Stimulated activated CD4-positive, alpha-beta T cell treated with anti-CD3 and anti-CD28 coated beads, Interleukin-12 subunit alpha, Interleukin-12 subunit beta, amount 100 ng/mL, for 24 hours (primary cell): Measurements from ENCODE around the gene HS3ST5.

Experiments
- DNase-seq, 2 experiments: peaks; one replicate each; pipeline ENCODE4 v3.0.0-alpha.2; 2020; ENCODE audit warnings: low read depth in 2 of 2

The HS3ST5 gene

DNA sequence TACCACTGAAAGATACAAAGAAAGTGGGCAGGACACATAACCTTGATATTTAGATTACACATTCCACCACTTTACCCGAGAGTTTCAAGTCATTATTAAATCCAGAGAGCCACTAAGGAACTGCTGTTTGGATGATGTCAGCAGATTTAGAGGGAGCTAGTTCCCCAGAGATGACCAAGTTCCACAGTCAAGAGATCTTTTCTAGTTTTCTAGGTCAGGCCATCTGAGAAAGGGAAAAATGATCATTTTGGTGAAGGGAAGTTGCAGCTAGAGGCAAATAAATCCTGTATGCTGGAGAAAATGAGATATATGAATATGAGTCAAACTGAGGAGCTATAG is 147.8 kb downstream of the HS3ST5 start:
- DNase-seq, result no peak

DNA sequence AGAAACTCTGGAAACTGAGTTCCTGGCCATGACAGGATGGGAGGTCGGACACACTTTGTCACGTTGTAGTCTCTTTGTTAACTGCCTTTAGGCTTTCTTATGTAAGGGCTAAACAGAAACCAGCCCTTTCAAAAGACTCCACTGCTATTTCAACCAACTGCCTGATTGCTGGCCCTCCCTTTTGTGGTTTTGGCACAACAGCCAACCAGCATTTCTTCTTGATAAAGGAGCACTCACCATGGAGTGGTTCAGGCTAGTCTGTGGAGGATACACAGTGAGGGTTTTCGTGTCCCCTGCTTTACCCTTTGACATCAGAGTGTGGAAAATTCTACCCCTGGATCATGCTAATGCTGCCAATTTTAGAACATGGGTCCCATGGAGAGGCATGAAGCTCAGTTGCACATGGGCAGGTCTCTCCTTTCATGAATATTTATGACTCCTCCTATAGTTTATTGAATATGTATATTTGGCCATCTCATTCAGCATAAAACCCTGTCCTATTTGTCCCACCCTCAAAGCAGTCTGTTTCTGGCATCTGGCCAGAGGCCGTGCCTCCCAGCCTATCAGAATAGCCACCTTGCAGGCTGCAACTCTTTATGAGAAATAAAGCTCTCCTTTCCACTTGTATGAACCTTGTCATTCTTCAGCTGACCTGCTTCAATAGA is 148.3 kb downstream of the HS3ST5 start:
- DNase-seq, result no peak

DNA sequence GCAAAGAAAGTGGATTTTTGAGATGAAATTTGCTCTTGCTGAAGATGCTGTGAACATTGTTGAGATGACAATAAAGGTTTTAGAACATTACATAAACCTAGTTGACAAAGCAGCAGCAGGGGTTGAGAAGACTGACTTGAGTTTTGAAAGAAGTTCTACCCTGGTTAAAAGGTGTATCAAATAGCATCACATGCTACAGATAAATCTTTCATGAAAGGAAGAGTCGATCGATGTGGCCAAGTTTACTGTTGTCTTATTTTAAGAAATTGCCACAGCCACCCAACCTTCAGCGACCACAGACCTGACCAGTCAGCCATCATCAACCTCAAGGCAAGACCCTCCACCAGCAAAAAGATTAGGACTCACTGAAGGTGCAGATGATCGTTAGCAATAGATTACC is 155.3 kb downstream of the HS3ST5 start:
- no peak for DNase-seq

DNA sequence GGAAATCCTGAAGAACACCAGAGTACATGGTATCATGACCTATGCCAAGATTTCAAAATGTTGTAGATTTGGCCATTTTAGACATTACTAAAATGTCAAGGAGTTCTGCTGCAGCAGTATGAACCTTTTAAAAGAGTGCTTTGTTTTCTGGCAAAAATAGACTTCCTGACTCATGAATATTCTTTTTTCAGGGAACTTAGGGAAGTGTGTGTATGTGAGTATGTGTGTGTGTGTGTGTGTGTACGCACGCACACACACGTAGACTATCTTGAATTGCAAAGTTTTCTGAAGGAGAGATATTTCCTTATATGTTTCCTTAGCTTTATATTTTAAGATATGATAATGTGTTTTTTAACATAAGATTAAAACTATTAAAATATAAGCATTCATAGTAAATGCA is 161.2 kb downstream of the HS3ST5 start:
- DNase-seq, result no peak

DNA sequence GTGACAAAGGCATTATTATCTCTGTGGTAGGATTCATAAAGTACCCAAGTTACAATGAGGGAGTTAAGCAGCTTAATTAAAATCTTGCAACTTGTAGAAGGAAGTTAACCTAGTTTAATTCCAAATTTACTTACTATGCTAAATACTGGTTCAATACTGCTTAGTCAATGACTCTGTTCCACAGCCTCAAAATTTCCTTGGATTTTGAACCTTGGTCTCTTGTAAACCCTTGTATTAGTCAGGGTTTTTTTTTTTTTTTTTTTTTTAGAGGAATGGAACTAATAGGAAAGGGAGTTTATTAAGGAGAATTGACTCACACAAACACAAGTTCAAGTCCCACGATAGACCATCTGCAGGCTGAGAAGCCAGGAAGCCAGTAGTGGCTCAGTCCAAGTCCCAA is 163.4 kb downstream of the HS3ST5 start:
- no peak for DNase-seq

DNA sequence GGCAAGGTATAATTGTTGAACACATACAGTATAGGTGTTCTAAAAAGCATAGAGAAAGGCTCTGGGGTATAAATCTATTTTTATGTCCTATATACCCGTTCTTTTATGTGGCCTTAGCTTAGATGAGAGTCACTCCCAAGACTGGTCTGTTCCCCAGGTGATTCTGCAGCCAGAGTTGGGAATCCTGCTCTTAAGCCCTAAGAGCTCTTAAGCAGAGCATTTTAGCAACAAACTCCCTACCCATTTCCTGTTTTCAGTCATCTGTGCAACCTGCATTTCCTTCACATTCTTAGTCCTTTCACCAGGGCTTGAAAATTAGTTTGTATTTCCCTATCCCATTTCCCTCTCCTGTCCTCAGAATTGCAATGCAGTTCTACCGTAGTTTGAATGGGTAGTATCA is 166.1 kb downstream of the HS3ST5 start:
- no peak for DNase-seq

DNA sequence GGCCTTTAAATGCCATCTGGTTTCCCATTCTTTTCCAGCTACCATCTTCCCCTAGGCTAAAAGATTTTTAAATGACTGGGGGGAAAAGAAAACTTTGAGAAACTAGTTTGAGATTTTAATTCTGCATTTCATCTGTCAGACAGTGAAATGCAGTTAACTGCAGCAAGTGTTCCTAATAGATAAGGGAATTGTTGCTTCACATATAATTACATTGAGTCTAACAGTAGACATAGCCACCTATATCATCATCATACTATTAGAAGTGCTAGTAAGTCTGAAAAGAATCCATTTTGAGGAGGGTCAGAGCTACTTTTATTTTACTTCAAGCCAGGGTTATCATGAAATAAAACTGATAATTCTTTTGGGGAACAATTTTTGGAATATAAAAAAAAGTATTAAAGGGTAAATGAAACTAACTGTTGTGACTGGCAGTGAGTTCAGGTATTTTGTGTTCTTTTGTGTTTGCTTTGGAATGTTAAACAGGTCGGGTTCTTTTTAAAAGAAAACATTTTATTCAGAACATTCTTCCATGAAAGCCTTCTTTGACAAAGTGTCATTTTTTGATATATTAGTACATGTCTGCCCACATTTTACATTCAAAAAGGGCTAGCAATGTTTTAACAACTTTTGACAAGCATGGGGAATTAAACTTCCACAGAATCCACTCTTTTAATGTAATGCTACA is 170.1 kb downstream of the HS3ST5 start:
- no peak for DNase-seq

DNA sequence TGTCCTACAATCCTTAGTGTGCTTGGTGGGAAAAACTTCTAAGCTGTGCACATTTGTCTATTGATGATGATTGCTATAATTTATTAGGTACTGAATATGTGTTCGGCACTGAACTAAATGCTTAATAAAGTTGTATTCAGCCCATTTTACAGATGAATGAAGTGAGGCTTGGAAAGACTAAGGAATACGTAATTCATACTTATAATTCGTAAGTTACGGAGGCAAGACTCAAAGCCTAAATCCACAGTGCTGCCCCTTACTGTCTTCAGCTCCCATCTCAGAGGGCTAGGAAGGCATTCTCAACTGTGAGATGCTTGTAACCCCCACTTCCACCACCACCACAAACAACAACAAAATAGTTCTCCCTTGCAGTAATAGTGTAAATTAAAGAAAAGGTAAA is 171.3 kb downstream of the HS3ST5 start:
- no peak for DNase-seq

DNA sequence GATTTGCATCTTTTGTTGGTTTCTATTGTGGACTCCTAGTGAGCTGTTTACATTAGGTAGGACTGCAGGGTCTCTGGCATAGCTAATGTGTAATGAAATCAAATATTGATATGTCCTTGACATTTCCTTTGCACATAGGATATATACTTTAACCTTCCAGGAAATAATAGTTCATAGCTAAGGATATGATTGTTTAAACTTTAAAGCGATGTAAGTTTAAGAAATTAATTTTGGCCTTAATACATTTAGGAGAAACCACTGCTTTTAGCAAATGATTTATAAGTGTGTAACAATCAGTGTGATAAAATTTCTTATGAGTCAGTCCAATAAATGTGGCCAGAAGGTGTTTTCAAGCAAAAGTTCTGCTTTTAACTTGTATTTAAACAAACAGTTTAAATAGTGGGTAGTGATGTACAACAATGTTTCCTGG is 171.8 kb downstream of the HS3ST5 start:
- no peak for DNase-seq

DNA sequence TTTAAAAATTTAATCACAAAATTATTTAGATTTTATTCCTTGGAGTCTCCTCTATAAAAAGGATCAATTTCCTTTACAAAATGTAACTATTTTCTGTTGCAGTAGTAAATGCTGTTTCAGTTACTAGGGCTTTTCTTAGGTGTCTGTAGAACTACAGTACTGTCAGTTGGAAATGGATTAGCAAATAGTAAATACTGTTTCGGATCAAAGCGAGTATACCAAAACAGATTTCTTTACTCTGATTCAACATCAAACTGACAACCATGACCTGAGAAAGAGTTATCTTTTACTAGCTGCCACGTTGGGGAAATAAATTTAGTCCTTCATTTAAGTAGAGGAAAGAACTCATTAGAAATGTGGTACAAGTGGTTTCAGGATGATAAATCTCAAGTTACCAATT is 172.5 kb downstream of the HS3ST5 start:
- no peak for DNase-seq

DNA sequence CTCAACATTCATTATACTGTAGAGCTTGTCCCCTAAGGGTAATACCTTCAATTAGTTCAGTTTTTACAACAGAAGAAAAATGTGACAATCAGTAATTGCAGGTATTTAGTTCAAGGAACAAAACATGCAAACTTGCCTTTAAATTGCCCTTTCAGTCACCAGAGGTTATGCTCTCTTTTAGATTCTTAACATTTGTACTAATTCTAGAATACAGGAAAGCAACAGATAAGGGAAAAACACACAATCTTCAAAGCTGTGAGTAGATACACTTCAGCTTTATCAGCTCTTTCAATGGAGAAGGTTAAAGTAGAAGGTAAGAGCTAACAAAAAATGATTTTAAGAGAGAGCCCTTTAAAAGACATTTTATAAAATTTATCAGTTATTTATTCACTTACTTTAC is 173.1 kb downstream of the HS3ST5 start:
- no peak for DNase-seq

DNA sequence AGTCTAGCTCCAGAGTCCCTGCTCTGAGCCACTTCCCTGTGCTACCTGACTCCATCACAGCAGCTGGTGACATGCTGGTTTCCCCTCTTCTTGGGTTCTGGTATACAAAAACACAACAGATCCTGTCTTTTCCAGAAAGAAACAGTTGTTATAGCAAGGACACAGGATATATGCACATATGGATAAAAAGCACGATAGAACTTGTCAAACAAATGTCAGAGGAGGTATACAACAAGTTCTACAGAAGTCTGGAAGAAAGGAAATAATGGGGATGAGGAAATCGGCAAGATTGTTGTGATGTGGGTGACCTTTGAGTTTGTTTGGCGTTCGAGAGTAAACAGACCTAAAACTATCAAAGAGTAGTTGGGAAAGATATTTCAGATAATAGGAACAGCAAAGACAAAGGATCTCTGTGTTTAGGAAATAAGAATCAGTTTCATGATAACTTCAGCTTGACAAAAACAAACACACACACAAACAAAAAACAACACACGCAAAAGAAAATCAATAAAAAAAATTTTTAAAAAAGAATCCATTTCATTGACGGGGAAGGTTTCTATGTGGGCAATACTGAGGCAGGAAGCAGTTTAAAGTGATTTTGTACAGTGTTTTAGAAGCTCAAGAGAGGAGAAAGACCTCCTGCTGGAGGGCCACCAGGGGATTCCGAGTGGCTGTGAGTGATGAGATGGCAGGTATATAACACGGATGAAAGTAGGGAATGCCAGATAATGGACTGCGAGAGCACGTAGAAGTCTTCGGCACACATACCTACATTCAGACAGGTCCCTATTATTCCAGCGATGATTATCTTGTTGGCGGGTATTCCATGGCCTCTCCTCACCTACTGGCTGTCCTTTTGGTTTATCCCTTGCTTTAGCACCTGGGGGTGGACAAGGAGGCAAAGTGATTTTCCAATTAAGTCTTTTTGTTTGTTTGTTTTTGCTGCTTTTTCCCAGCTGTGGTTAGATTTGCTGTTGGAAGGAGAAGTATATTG is 174.9 kb downstream of the HS3ST5 start:
- no peak for DNase-seq

DNA sequence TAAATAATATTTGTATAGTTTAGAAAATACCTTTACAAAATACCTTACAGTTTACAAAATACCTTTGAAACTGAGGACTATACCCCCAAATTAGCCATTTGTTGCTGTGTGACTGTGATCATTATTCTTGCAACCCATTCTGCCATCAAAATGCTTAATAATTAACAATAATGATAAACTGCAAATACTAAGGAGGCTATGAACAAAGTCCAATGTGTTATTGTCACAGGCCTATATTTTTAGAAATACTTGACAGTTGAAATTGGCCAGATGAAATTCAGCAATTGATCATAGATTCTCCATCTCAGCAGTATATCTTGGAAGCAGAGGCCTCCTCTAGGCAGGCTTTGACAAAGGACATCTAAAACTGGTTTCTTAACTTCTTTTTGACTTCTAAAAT is 178.6 kb downstream of the HS3ST5 start:
- DNase-seq, result no peak

DNA sequence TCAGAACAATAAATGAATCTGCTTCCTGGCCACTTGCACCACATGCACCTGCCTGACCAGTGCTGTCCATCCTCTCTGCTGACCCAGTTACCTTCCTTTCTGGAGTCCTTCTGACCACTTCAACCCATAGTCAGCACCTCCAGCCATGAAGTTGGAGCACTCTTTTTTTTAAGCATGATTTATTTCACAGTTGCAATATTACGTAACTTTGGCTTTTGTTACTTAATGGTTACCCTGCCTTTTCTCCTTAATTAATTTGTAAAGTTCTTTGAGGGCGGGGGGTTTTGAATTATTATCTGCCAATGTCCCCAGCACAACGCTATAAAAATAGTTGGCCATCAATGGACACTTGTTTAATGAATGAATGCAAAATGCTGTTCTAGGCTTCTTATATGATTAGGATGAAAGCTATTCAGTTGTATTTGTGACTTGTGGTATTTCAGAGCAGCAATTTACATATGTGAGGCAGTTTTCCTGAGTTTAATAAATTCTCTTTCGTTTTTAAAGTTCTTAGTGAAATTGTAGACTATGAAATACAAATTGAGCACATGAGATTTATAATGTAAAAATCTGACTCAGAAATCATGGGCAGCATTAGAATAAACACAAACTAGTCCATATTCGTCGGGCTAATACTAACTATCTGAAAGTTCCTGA is 180.0 kb downstream of the HS3ST5 start:
- DNase-seq, result no peak

DNA sequence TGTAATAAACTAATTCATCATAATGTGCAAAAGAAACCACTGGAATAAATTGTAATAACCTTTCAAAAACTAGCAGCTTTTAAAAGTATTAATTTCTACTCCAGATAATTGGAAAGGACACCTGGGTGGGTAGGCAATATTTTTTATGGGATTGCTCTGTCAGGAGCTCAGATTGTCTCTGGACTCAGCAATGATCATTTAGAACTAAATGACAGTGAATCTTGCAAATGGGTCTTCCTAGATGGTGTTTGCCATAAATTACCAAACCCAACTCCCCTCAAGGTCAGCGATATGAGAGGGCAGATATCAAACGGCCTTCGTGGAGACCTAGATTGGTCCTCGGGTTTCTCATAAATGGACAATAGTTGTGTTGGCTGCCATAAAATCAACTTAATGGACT is 181.9 kb downstream of the HS3ST5 start:
- DNase-seq, result no peak

DNA sequence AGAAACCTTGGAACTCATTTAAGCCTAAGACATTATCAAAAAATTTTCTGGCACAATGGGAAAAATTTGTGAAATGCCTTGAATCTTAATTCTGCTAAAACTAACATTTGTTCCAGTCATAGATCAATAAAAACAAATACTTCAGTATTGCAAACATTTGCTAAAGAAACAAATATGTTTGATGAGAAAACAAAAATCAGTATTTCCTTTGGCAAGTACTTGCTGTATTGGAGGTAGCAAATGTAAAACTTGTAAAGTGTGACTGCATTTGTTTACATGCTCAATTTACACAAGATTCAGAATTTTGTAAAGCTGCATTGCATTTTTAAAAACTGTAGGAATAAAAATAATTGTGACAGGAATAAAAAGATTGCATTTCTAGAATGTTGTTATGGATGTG is 183.1 kb downstream of the HS3ST5 start:
- DNase-seq, result no peak

DNA sequence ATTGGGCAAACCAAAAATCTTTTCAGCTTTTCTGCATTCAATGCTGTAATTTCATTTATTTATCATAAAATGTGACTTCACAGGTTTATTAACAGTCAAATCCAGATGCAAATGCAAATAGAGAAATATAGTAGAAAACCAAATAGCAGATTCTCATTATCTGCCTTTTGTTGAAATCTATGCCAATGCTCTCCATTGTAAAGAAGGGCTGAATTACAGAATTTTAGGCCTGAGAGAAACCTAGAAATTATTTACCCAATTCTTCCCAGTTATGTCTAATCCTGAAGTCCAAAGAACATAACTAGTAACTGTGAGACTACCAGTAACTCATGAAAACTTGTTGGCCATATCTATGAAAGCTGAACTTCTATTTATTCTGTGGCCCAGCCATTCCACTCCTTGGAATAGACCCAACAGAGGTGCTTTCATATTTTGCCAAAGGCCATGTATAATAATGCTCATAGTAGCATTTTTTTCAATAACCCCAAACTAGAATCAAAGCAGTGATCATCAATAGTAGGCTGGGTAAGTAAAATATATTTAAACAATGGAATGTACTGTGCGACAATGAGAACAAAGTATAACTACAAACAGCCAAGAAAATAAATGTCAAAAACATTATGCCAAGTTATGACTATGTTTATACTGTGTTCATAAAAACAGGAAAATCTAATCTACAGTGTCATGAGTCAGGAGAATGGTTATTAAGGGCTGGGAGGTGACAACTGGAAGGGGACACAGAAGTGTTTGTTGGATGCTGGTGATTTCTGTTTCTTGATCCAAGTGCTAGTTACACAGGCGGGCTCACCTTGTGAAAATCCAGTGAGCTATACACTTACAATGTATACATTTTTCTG is 183.8 kb downstream of the HS3ST5 start:
- no peak for DNase-seq

DNA sequence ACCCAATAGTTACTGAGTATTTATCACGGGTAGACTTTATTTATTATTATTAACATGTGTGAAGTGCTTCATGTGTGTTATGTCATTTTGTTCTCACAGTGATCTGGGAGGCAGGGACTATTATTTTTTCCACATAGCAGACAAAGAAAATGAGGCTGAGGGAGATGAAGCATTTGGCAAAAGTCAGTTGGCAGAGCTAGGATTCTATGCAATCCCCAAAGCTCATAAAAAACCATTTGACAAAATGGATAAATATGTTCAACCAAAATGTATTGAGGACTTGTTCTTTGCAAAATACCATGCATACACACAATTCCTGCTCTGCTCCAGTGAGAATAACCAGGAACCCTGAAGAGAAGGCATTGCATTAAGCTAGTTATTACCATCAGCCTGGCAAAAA is 184.4 kb downstream of the HS3ST5 start:
- DNase-seq, result no peak

DNA sequence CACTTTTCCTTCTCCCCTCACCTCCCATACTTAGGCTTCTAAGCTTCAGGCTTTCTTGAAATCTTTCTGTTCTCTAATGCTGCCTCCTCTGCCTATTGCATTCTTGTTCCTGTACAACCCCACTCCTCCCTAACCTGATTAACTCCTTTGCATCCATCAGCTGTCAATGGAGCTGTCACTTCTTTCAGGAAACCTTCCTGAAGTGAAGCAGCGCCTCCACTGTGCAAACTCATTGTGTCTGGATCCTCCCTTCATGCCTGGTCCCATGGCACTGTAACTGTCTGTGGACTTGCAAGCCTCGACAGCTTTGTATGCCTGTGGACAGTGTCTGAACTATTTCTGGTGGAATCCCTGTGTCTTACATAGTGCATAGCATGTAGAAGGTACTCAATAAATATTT is 185.0 kb downstream of the HS3ST5 start:
- no peak for DNase-seq

DNA sequence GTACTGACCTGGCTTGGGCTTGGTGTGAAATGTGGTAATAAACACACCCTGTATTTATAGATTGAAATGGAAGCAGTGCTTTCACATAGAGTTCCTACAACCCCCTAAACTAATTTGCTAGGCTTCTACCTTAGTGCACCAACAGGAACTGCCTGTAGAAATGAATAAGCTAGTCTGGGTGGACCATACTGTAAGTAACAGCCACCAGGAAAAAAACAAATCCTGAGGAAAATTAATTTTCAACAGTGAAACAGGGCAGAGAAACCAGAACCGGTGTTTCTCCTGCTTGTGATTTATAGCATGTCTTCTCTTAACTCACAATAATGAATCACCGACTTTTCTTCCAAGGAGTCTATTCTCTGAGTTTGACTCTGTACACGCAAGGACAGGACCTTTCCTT is 187.1 kb downstream of the HS3ST5 start:
- DNase-seq, result no peak

DNA sequence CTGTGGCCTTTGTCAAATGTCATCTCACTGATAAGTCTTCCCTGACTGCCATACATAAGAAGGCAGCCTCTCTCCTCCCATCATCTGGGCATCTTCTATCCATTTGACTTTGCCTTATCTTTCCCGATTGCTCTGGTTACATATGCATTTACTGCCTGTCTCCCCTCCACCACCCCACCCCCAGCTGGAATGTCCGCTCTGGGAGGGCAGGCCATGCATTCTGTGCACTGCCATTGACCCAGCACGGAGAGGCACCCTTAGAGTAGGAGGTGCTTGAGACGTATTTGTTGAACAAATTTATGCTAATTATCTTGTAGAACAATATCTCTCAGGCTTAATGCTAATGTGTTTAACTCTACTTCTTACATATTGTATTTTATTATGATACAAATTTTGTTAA is 188.0 kb downstream of the HS3ST5 start:
- DNase-seq, result no peak
